ENCODE data around the gene RBM20.

RBM20 gene

DNA sequence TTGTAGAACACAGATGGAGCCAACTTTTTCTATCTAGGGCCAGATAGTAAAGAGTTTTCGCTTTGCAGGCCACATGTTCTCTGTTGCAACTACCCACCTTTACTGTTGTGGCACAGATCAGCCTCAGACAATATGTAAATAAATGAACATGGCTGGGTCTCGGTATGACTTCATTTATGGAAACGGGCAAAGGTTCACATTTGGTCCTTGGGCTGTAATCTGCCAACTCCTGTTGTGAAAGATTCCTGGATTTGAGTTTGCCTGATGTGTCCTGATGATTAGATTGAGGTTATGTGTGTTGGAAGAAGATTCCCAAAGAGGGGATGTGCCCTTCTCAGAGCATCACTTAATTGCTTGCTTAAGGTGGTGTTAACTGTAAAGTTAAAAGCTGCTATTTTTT is 38.2 kb downstream of the RBM20 start:
- no peak overlapping the region for H3K9ac ChIP-seq (ENCODE audit: low read length)
- no peaks in the 10 kb centered on the region for H3K9me3 ChIP-seq (ENCODE audit: control insufficient read depth, insufficient read depth, low read depth, low read length)
- no peak overlapping the region for H3K27ac ChIP-seq (ENCODE audit: low read depth, low read length)
- H3K4me3 ChIP-seq (ENCODE audit: low read depth, low read length), result no peak overlapping the region
- no peaks in the 10 kb centered on the region for H3K27me3 ChIP-seq (ENCODE audit: control insufficient read depth, insufficient read depth, low read length)
- no peaks in the 10 kb centered on the region for H3K36me3 ChIP-seq (ENCODE audit: control insufficient read depth, insufficient read depth, low read length)
- peaks cover 43% of the 10 kb centered on the region for H3K4me1 ChIP-seq (ENCODE audit: control insufficient read depth, insufficient read depth, low read length)

DNA sequence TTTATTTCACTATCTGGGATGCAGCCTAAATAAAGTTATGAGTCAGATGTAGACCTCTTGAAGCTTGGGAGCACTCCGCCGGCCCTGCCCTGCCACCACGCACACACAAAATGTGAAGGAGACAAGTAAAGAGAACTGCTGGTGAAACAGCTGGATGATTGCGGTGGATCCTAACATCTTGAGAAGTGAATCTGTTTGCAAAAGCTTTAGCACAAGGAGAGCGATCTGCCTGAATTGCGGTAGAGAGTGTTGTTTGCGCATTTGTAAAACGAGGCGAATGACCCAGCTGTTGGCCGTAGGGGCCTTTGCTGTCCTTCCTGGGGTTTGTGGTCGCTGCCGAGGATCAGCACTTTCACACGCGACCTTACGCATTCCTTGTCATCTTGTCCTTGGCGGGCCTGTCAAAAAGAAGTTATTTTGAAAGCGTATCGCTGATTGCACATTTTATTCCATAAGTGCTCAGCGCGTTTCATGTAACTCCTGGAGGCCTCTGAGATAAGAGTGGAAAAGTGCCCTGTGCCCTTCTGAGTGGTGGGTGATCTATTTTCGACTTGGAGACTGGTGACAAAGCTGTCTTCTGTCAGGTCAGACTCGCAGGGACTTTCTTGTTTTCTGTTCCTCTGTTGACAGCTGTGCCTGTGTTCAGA is 40.8 kb downstream of the RBM20 start:
- H3K27ac ChIP-seq (ENCODE audit: low read depth, low read length), result no peak overlapping the region
- H3K9me3 ChIP-seq (ENCODE audit: control insufficient read depth, insufficient read depth, low read depth, low read length), result no peaks in the 10 kb centered on the region
- no peaks in the 10 kb centered on the region for H3K27me3 ChIP-seq (ENCODE audit: control insufficient read depth, insufficient read depth, low read length)
- no peaks in the 10 kb centered on the region for H3K36me3 ChIP-seq (ENCODE audit: control insufficient read depth, insufficient read depth, low read length)
- peaks cover 36% of the 10 kb centered on the region for H3K4me1 ChIP-seq (ENCODE audit: control insufficient read depth, insufficient read depth, low read length)
- H3K9ac ChIP-seq (ENCODE audit: low read length), result no peak overlapping the region
- no peak overlapping the region for H3K4me3 ChIP-seq (ENCODE audit: low read depth, low read length)

DNA sequence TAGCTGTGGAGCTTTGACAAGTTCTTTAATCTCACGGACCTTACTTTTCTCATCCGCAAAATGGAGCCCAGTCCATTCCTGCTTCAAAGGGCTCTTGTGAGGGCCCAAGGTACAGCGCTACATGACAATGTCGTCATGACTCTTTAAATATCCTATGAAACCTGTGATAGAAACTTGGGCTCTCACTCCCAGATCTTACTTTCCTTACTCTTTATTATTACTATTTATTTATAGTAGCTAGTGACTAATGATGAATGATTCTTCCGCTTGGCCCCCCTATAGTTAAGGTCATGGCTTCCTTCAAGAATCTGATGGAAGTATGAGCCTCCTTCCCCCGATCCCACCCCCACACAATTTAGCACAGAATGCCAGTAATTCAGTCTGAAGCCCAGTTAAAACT is 41.9 kb downstream of the RBM20 start:
- Histone ChIP-seq H3K27me3 (ENCODE audit: control insufficient read depth, insufficient read depth, low read length) (no peaks in the 10 kb centered on the region), H3K4me1 (ENCODE audit: control insufficient read depth, insufficient read depth, low read length) (peaks cover 25% of the 10 kb centered on the region), H3K36me3 (ENCODE audit: control insufficient read depth, insufficient read depth, low read length) (no peaks in the 10 kb centered on the region), H3K9me3 (ENCODE audit: control insufficient read depth, insufficient read depth, low read depth, low read length) (peaks cover 4% of the 10 kb centered on the region), H3K9ac (ENCODE audit: low read length) (no peak overlapping the region), H3K4me3 (ENCODE audit: low read depth, low read length) (no peak overlapping the region), H3K27ac (ENCODE audit: low read depth, low read length) (no peak overlapping the region)

DNA sequence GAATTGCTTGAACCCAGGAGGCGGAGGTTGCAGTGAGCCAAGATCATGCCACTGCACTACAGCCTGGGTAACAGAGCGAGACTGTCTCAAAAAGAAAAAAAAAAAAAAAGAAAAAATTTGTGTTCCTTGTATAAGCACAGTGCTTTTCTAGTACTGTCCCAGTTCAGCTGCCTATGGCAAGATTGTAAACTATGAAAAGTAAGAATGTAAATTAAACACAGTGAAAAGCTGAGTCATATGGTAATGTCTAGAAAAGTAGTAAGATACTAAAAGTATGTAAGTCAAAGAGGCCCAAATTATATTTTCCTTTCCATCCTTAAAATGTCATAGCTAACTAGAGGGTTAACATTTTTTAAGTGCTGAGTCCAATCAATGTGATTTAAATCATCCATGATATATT is 42.8 kb downstream of the RBM20 start:
- Histone ChIP-seq H3K9ac (ENCODE audit: low read length) (no peak overlapping the region), H3K4me3 (ENCODE audit: low read depth, low read length) (no peak overlapping the region), H3K4me1 (ENCODE audit: control insufficient read depth, insufficient read depth, low read length) (peaks cover 19% of the 10 kb centered on the region), H3K36me3 (ENCODE audit: control insufficient read depth, insufficient read depth, low read length) (no peaks in the 10 kb centered on the region), H3K9me3 (ENCODE audit: control insufficient read depth, insufficient read depth, low read depth, low read length) (peaks cover 11% of the 10 kb centered on the region), H3K27me3 (ENCODE audit: control insufficient read depth, insufficient read depth, low read length) (no peaks in the 10 kb centered on the region), H3K27ac (ENCODE audit: low read depth, low read length) (no peak overlapping the region)

DNA sequence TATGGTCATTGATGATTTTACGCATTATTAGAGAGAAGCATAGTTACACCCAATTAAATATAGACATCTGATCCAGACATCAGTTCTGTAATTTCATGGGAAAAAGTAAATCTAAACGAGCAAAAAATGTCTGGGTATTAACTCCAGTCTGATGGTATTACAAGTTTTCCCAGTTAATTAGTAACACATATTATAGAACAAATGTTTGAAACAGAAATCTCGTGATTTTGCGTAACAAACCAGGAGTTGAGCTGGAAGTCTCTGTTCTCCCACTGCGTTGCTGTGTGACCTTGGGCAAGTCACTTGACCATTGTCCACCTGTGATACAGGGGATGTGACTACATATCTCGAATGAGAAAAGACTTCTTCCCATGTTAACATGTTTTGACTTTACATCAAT is 43.3 kb downstream of the RBM20 start:
- H3K9ac ChIP-seq (ENCODE audit: low read length), result no peak overlapping the region
- no peaks in the 10 kb centered on the region for H3K36me3 ChIP-seq (ENCODE audit: control insufficient read depth, insufficient read depth, low read length)
- H3K4me1 ChIP-seq (ENCODE audit: control insufficient read depth, insufficient read depth, low read length), result peaks cover 18% of the 10 kb centered on the region
- peaks cover 14% of the 10 kb centered on the region for H3K9me3 ChIP-seq (ENCODE audit: control insufficient read depth, insufficient read depth, low read depth, low read length)
- H3K27ac ChIP-seq (ENCODE audit: low read depth, low read length), result no peak overlapping the region
- no peak overlapping the region for H3K4me3 ChIP-seq (ENCODE audit: low read depth, low read length)
- H3K27me3 ChIP-seq (ENCODE audit: control insufficient read depth, insufficient read depth, low read length), result no peaks in the 10 kb centered on the region

DNA sequence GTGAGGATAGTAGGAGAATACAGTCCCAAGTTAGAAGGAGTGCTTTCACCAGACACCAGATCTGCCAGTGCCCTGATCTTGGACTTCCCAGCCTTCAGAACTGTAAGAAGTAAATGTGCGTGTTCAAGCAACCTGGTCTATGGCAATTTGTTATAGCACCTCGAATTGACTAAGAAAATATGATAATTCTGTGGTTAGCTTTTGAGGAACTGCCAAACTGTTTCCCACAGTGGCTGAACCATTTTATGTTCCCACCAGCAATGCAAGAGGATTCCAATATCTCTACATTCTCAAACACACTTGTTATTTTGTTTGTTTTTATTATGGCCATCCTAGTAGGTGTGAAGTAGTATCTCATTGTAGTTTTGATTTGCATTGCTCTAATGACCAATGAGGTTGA is 47.0 kb downstream of the RBM20 start:
- Histone ChIP-seq H3K27ac (ENCODE audit: low read depth, low read length) (no peak overlapping the region), H3K4me3 (ENCODE audit: low read depth, low read length) (no peak overlapping the region), H3K4me1 (ENCODE audit: control insufficient read depth, insufficient read depth, low read length) (no peaks in the 10 kb centered on the region; the same call in 1 of the 2 replicates), H3K9me3 (ENCODE audit: control insufficient read depth, insufficient read depth, low read depth, low read length) (peaks cover 14% of the 10 kb centered on the region), H3K27me3 (ENCODE audit: control insufficient read depth, insufficient read depth, low read length) (no peaks in the 10 kb centered on the region), H3K9ac (ENCODE audit: low read length) (no peak overlapping the region), H3K36me3 (ENCODE audit: control insufficient read depth, insufficient read depth, low read length) (no peaks in the 10 kb centered on the region)

DNA sequence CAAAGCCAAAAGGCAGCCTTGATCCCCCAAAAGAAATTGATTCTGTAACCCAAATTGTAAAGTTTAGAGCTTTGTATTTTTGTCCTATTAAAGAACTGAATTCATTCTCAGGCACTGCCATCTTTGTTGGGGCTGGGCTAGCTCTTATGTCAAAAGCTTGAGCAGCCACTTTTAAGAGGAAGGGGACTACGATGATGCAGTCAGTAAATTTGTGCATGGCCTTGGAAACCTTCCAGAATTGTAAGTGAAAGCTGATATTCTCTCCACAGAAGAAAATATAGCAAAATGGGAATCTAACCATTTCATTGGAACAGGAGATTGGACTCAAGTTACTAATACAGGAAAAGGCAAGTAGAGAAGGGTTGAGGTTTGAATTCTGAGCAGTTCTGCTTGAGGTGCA is 50.1 kb downstream of the RBM20 start:
- Histone ChIP-seq H3K9ac (ENCODE audit: low read length) (no peak overlapping the region), H3K4me1 (ENCODE audit: control insufficient read depth, insufficient read depth, low read length) (no peaks in the 10 kb centered on the region; the same call in 1 of the 2 replicates), H3K27ac (ENCODE audit: low read depth, low read length) (no peak overlapping the region), H3K27me3 (ENCODE audit: control insufficient read depth, insufficient read depth, low read length) (no peaks in the 10 kb centered on the region), H3K9me3 (ENCODE audit: control insufficient read depth, insufficient read depth, low read depth, low read length) (peaks cover 14% of the 10 kb centered on the region), H3K36me3 (ENCODE audit: control insufficient read depth, insufficient read depth, low read length) (no peaks in the 10 kb centered on the region), H3K4me3 (ENCODE audit: low read depth, low read length) (no peak overlapping the region)

DNA sequence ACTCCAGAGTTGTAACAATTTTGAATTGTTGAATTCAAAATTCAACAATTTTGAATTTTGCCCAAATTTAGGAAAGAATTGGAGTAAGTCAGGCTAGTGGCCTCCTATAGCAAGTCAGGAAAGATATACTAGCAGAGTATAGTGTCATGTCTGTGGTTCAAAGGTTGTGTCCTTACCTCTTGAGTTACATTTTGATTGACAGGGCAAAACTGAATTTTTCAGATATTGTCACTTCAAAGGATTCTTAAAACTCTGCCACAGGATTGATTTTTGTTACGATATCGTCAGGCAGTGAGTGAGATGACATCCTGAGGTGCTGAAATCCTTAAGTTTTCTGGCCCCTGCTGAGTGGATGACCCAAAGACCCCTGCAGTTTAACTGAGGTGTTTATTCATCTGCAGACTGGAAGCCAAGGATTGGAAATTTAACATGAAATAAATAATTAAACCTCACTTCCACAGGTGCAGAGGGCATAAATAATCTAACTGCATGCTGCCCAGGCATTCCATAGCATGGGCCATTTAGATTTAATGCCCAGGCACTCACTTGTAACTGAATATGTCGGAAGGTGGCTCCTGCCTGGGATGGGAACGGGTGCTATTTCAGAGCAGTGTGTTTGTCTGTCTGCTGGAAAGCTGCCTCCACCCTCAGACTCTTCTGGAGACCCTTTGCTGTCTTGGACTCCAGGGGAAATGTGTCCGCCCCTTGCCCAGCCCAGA is 50.8 kb downstream of the RBM20 start:
- H3K27ac ChIP-seq (ENCODE audit: low read depth, low read length), result no peak overlapping the region
- no peak overlapping the region for H3K4me3 ChIP-seq (ENCODE audit: low read depth, low read length)
- peaks cover 14% of the 10 kb centered on the region for H3K9me3 ChIP-seq (ENCODE audit: control insufficient read depth, insufficient read depth, low read depth, low read length)
- H3K9ac ChIP-seq (ENCODE audit: low read length), result no peak overlapping the region
- H3K4me1 ChIP-seq (ENCODE audit: control insufficient read depth, insufficient read depth, low read length), result no peaks in the 10 kb centered on the region; the same call in none of the 2 replicates
- H3K36me3 ChIP-seq (ENCODE audit: control insufficient read depth, insufficient read depth, low read length), result no peaks in the 10 kb centered on the region
- H3K27me3 ChIP-seq (ENCODE audit: control insufficient read depth, insufficient read depth, low read length), result no peaks in the 10 kb centered on the region

DNA sequence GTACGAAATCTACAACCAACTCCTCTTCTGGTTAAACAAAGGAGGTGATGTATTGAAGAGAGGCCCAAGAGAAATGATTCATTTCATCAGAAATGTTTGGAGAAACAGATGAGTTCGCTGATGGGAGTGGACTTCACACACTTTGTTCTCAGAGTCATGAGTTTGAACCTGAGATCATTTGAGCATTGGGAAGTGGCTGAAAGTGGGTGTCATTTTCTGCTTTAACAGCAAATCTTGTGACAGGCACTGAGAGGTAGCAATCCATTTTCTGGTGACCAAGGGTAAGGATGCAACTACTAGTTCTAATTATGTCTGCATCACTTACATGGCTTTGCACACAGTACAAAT is 51.4 kb downstream of the RBM20 start:
- no peak overlapping the region for H3K9ac ChIP-seq (ENCODE audit: low read length)
- peaks cover 14% of the 10 kb centered on the region for H3K9me3 ChIP-seq (ENCODE audit: control insufficient read depth, insufficient read depth, low read depth, low read length)
- no peaks in the 10 kb centered on the region for H3K27me3 ChIP-seq (ENCODE audit: control insufficient read depth, insufficient read depth, low read length)
- no peaks in the 10 kb centered on the region for H3K36me3 ChIP-seq (ENCODE audit: control insufficient read depth, insufficient read depth, low read length)
- H3K4me3 ChIP-seq (ENCODE audit: low read depth, low read length), result no peak overlapping the region
- H3K27ac ChIP-seq (ENCODE audit: low read depth, low read length), result no peak overlapping the region
- H3K4me1 ChIP-seq (ENCODE audit: control insufficient read depth, insufficient read depth, low read length), result peaks cover 3% of the 10 kb centered on the region

DNA sequence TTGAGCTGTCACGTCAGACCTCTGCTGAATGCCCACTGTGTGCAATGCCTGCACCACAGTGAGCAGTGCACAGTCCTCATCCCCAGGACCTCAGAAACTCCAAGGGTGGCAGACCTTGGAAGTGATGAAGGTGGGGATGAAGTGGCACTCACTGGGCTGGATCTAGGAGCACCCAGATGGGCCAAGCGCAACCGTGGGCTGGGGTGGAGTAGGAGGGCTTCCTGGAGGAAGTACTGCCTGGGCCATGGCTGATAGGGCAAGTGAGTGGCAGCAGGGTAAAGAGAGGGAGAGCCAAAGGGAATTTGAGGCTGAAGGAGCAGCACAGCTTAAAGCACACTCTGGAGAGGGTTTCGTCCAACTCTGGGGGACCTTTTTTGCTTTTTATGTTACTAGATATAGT is 52.3 kb downstream of the RBM20 start:
- peaks cover 6% of the 10 kb centered on the region for H3K9me3 ChIP-seq (ENCODE audit: control insufficient read depth, insufficient read depth, low read depth, low read length)
- H3K27me3 ChIP-seq (ENCODE audit: control insufficient read depth, insufficient read depth, low read length), result no peaks in the 10 kb centered on the region
- H3K4me3 ChIP-seq (ENCODE audit: low read depth, low read length), result no peak overlapping the region
- H3K36me3 ChIP-seq (ENCODE audit: control insufficient read depth, insufficient read depth, low read length), result no peaks in the 10 kb centered on the region
- no peak overlapping the region for H3K27ac ChIP-seq (ENCODE audit: low read depth, low read length)
- H3K4me1 ChIP-seq (ENCODE audit: control insufficient read depth, insufficient read depth, low read length), result peaks cover 13% of the 10 kb centered on the region
- H3K9ac ChIP-seq (ENCODE audit: low read length), result no peak overlapping the region

DNA sequence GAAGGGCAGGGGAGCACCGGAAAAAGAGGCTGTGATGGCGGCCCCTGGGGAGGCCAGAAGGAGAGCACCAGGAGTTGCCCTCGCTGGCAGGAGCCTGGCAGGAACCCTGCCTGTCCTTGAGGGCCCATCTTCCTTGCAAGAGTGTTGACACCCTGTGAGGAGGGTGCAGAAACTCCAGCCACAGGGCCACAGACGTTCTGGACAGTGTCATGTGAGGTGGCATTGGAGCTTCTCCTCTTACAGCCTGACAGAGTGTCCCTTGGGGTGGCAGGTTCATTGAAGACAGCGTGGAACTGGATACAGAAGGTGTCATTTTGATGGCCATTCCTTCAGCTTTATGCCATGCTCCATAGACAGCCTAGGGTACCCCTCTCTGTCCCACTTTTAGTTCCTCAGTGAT is 54.2 kb downstream of the RBM20 start:
- Histone ChIP-seq H3K9ac (ENCODE audit: low read length) (no peak overlapping the region), H3K9me3 (ENCODE audit: control insufficient read depth, insufficient read depth, low read depth, low read length) (no peaks in the 10 kb centered on the region), H3K4me3 (ENCODE audit: low read depth, low read length) (no peak overlapping the region), H3K27me3 (ENCODE audit: control insufficient read depth, insufficient read depth, low read length) (no peaks in the 10 kb centered on the region), H3K27ac (ENCODE audit: low read depth, low read length) (no peak overlapping the region), H3K36me3 (ENCODE audit: control insufficient read depth, insufficient read depth, low read length) (no peaks in the 10 kb centered on the region), H3K4me1 (ENCODE audit: control insufficient read depth, insufficient read depth, low read length) (peaks cover 24% of the 10 kb centered on the region; the same call in 1 of the 2 replicates)

All from HUES6 (cell line).